Measurements from ENCODE around the gene DNAH17. TPM values are rescaled to one million over a fixed set of nuclear protein-coding genes. Genes with fewer than 3 reads are reported as not detected.

Gene DNAH17
- polyA plus RNA-seq, 1 of the 3 experiments (the other 2 are of a cell fraction) = not detected

GRCh38 chr17:78557598-78558039, 19.6 kb downstream of the DNAH17 start:
- TF ChIP-seq FOSL2 (IDR thresholded peaks at IDR 0.05; ENCODE audit: borderline replicate concordance, low read depth) (peak; percentile 71), FOXM1 (IDR thresholded peaks at IDR 0.05; ENCODE audit: low read depth) (no peak), JUND (IDR thresholded peaks at IDR 0.05) (peak; percentile 83), TCF12 (IDR thresholded peaks at IDR 0.05) (peak; percentile 65)
- TF ChIP-seq, protein P1, sequence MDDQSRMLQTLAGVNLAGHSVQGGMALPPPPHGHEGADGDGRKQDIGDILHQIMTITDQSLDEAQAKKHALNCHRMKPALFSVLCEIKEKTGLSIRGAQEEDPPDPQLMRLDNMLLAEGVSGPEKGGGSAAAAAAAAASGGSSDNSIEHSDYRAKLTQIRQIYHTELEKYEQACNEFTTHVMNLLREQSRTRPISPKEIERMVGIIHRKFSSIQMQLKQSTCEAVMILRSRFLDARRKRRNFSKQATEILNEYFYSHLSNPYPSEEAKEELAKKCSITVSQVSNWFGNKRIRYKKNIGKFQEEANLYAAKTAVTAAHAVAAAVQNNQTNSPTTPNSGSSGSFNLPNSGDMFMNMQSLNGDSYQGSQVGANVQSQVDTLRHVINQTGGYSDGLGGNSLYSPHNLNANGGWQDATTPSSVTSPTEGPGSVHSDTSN (IDR thresholded peaks at IDR 0.05) = peak; percentile 61
- CTCF ChIA-PET = no interaction called here
- Histone ChIP-seq H3K4me3 (ENCODE audit: low read depth in 2 of 2, low read length in 1 of 2) (no peak overlapping the region), H3F3A (replicated peaks; ENCODE audit: insufficient read depth) (peaks cover 8% of the 10 kb centered on the region), H3K36me3 (replicated peaks in 1 of 2; ENCODE audit: control insufficient read depth in 1 of 2, insufficient read depth in 2 of 2, low read length in 1 of 2) (no peaks in the 10 kb centered on the region), H3K27ac (ENCODE audit: low read depth in 2 of 2, low read length in 1 of 2) (peak overlapping the region in 1 of 2 experiments; percentile 55; a peak in 2 of 4 replicates), H3K9me2 (no peaks in the 10 kb centered on the region), H4K20me1 (ENCODE audit: insufficient read depth) (no peaks in the 10 kb centered on the region), H3K9me3 (no peaks in the 10 kb centered on the region), H2AFZ (ENCODE audit: low read depth) (no peak overlapping the region), H3K9ac (no peak overlapping the region), H3K27me3 (ENCODE audit: insufficient read depth) (0 out of 2 replicates have a peak, but pooled peaks cover 9% of the 10 kb centered on the region), H3K4me1 (ENCODE audit: control insufficient read depth in 1 of 2, insufficient read depth in 2 of 2, low read depth in 1 of 2, low read length in 1 of 2) (peaks cover 3 to 9% of the 10 kb centered on the region in 2 experiments; a peak in 3 of 4 replicates), H3K79me2 (ENCODE audit: insufficient read depth) (no peaks in the 10 kb centered on the region), H3K4me2 (no peak overlapping the region)
- 0% methylated on average over 2 of the region's 2 CpGs for WGBS (ENCODE audit: low lambda C conversion rate)
- POLR2A ChIA-PET = no interaction called here
- peak; percentile 59 for DNase-seq

DNA sequence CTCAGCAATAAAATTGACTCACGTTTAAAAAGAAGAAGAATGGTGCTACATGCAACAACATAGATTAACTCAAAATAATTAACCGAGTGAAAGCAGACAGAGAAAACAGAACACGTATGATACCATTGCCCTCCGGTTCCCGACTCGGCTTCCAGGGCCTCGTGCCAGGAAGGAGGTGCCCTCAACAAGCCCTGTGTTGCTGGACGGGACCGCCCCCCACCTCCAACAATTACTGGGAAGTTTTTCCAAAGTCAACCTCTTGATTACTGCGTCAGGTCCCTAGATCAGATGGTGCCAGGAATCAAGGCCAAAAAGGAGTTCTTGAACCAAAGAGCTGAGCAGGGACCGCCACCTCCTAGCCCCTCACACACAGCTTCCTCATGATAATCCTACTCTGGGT, 20.4 kb downstream of the DNAH17 start:
- Histone ChIP-seq H3K4me1 (ENCODE audit: control insufficient read depth in 1 of 2, insufficient read depth in 2 of 2, low read depth in 1 of 2, low read length in 1 of 2) (peaks cover 3 to 9% of the 10 kb centered on the region in 2 experiments; a peak in 3 of 4 replicates), H3K9ac (no peak overlapping the region), H2AFZ (ENCODE audit: low read depth) (no peak overlapping the region), H3K9me2 (no peaks in the 10 kb centered on the region), H3K36me3 (replicated peaks in 1 of 2; ENCODE audit: control insufficient read depth in 1 of 2, insufficient read depth in 2 of 2, low read length in 1 of 2) (no peaks in the 10 kb centered on the region), H3K4me2 (no peak overlapping the region), H4K20me1 (ENCODE audit: insufficient read depth) (no peaks in the 10 kb centered on the region), H3K4me3 (ENCODE audit: low read depth in 2 of 2, low read length in 1 of 2) (no peak overlapping the region), H3F3A (replicated peaks; ENCODE audit: insufficient read depth) (peaks cover 8% of the 10 kb centered on the region), H3K27ac (ENCODE audit: low read depth in 2 of 2, low read length in 1 of 2) (no peak overlapping the region), H3K9me3 (no peaks in the 10 kb centered on the region), H3K79me2 (ENCODE audit: insufficient read depth) (no peaks in the 10 kb centered on the region), H3K27me3 (ENCODE audit: insufficient read depth) (0 out of 2 replicates have a peak, but pooled peaks cover 9% of the 10 kb centered on the region)
- TF ChIP-seq CHD2 (IDR thresholded peaks at IDR 0.05; ENCODE audit: low read length, partially characterized antibody) (no peak), YY1 (IDR thresholded peaks at IDR 0.05; ENCODE audit: low read depth) (no peak), MXI1 (IDR thresholded peaks at IDR 0.05; ENCODE audit: low read depth, low read length) (no peak), RAD21 (IDR thresholded peaks at IDR 0.05; ENCODE audit: low read length) (no peak), ELF1 (IDR thresholded peaks at IDR 0.05) (no peak), TEAD4 (IDR thresholded peaks at IDR 0.05; ENCODE audit: borderline replicate concordance, insufficient read depth) (no peak), RFX5 (IDR thresholded peaks at IDR 0.05; ENCODE audit: low read length) (no peak), POLR2AphosphoS5 (IDR thresholded peaks at IDR 0.05; ENCODE audit: low read depth, low read length) (no peak), FOXM1 (IDR thresholded peaks at IDR 0.05; ENCODE audit: low read depth) (no peak), GATA2 (CRISPR knock-in tag; IDR thresholded peaks at IDR 0.05) (no peak), TCF12 (IDR thresholded peaks at IDR 0.05) (no peak)
- TF ChIP-seq, protein P2, sequence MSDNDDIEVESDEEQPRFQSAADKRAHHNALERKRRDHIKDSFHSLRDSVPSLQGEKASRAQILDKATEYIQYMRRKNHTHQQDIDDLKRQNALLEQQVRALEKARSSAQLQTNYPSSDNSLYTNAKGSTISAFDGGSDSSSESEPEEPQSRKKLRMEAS (IDR thresholded peaks at IDR 0.05; ENCODE audit: low read depth) = no peak
- TF ChIP-seq, protein P3, sequence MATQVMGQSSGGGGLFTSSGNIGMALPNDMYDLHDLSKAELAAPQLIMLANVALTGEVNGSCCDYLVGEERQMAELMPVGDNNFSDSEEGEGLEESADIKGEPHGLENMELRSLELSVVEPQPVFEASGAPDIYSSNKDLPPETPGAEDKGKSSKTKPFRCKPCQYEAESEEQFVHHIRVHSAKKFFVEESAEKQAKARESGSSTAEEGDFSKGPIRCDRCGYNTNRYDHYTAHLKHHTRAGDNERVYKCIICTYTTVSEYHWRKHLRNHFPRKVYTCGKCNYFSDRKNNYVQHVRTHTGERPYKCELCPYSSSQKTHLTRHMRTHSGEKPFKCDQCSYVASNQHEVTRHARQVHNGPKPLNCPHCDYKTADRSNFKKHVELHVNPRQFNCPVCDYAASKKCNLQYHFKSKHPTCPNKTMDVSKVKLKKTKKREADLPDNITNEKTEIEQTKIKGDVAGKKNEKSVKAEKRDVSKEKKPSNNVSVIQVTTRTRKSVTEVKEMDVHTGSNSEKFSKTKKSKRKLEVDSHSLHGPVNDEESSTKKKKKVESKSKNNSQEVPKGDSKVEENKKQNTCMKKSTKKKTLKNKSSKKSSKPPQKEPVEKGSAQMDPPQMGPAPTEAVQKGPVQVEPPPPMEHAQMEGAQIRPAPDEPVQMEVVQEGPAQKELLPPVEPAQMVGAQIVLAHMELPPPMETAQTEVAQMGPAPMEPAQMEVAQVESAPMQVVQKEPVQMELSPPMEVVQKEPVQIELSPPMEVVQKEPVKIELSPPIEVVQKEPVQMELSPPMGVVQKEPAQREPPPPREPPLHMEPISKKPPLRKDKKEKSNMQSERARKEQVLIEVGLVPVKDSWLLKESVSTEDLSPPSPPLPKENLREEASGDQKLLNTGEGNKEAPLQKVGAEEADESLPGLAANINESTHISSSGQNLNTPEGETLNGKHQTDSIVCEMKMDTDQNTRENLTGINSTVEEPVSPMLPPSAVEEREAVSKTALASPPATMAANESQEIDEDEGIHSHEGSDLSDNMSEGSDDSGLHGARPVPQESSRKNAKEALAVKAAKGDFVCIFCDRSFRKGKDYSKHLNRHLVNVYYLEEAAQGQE (IDR thresholded peaks at IDR 0.05; ENCODE audit: low read depth, low read length) = no peak
- TF ChIP-seq, protein P1 (IDR thresholded peaks at IDR 0.05) = no peak
- WGBS (ENCODE audit: low lambda C conversion rate) = 92% methylated on average over 11 of the region's 11 CpGs
- DNase-seq = no peak
- POLR2A ChIA-PET = no interaction called here
- CTCF ChIA-PET = no interaction called here

All from SK-N-SH (cell line).